Measurements from ENCODE around the gene YTHDF1. TPM values are rescaled to one million over a fixed set of nuclear protein-coding genes. Genes with fewer than 3 reads are reported as not detected.

Gene YTHDF1
- total and polyA plus RNA-seq, 11 donors: 14.7 to 38.2 (median 22.5) TPM

DNA sequence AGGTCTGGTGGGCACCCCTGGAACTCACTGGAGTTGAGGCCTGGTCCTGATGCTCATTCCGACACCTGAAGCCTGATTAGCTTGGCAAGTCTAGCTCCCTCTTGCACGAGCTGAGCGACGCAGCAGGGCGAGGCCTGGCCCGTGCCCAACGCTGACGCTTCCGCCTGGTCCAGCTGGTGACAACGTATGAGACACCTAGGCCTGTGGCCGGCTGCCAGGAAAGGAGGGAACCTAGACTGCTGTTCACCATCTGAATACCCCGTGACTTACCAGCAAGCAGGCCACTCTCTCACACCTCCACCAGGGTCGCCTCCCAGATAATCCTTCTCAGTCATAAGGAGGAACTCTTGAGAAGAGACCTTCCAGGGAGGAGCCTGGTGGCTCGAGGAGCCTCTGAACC lies 24.5 kb downstream of the YTHDF1 start:
- no peaks in the 10 kb centered on the region for H3K9me3 ChIP-seq
- H3K27me3 ChIP-seq: no peaks in the 10 kb centered on the region
- intact Hi-C loops (cut with DNase I): no loop called here
- peak in 3 of 4 donors; percentile 27 to 47 (median 35) for ATAC-seq
- H3K4me3 ChIP-seq: no peak overlapping the region
- H3K4me1 ChIP-seq: no peaks in the 10 kb centered on the region
- peaks cover 0 to 22% (median 18%) of the 10 kb centered on the region in 9 donors for H3K36me3 ChIP-seq
- WGBS, 4 donors: 46 to 72% (median 69%) methylated on average over 11 to 14 of the region's 14 CpGs
- no peak for DNase-seq
- TF ChIP-seq POLR2A (IDR thresholded peaks at IDR 0.05): no peak
- TF ChIP-seq, protein P1, sequence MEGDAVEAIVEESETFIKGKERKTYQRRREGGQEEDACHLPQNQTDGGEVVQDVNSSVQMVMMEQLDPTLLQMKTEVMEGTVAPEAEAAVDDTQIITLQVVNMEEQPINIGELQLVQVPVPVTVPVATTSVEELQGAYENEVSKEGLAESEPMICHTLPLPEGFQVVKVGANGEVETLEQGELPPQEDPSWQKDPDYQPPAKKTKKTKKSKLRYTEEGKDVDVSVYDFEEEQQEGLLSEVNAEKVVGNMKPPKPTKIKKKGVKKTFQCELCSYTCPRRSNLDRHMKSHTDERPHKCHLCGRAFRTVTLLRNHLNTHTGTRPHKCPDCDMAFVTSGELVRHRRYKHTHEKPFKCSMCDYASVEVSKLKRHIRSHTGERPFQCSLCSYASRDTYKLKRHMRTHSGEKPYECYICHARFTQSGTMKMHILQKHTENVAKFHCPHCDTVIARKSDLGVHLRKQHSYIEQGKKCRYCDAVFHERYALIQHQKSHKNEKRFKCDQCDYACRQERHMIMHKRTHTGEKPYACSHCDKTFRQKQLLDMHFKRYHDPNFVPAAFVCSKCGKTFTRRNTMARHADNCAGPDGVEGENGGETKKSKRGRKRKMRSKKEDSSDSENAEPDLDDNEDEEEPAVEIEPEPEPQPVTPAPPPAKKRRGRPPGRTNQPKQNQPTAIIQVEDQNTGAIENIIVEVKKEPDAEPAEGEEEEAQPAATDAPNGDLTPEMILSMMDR (IDR thresholded peaks at IDR 0.05): no peak
- H3K27ac ChIP-seq: no peak overlapping the region

DNA sequence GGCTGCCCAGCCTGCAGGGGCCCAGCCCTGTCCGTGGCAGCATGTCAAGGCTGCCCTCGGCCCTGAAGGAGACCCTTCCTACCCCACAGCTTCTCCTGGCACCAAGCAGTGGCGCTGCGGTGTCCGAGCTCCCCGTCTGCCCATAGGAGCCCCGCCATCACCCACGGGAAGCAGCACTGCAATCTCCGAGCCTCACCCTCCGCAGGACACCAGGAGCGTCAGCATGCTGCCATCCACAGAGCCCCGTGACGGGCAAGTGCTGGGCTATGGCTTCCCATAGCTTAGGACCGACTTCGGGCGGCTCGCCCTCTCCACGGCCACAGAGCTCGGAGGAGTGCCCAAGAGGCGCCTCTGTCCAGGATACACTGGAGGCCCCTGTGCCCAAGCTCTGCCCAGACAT lies 25.1 kb downstream of the YTHDF1 start:
- H3K4me3 ChIP-seq: no peak overlapping the region
- 89 to 92% (median 90%) methylated on average over 15 to 20 of the region's 20 CpGs for whole genome bisulfite sequencing, 4 donors
- H3K27ac ChIP-seq: no peak overlapping the region
- TF ChIP-seq, protein P1 (IDR thresholded peaks at IDR 0.05): no peak
- no peak for TF ChIP-seq POLR2A (IDR thresholded peaks at IDR 0.05)
- H3K27me3 ChIP-seq: no peaks in the 10 kb centered on the region
- intact Hi-C loops (cut with DNase I): no loop called here
- DNase-seq (no peak), ATAC-seq (peak in 1 of 4 donors; percentile 5)
- H3K9me3 ChIP-seq: no peaks in the 10 kb centered on the region
- H3K4me1 ChIP-seq: no peaks in the 10 kb centered on the region
- H3K36me3 ChIP-seq: peaks cover 0 to 16% (median 12%) of the 10 kb centered on the region in 9 donors

DNA sequence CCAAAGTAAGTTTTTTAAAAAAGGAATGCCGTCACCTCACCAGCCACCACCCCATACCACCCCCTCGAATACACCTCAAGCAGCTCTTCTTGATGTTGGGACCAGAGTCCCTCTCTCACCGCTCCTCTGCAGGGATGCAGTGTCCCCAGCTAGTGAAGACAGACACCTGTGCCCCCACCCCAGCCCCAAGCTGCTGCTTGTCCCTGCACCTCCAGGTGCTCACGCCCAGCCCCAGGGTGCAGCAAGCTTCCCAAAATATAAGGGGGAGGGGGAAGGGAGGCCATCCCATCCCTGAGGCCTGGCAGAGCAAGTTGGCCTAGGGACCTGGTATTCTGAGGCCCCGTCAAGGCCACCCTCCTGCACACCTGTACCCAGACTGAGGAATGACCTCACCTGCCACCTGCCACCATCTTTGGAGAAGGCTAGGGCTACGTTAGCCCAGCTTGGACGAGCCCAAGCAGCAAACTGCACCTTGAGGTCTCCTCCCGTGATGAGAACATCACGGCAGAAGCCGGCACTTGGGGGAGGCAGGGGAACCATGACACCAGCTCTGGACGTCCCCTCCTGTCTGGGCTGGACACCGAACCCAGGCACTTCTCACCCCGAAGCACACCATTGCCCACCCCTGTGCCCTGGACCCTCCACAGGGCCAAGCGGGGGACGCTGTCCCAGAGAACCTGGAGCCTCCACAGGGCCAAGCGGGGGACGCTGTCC lies 25.9 kb downstream of the YTHDF1 start:
- whole genome bisulfite sequencing, 4 donors: 71 to 91% (median 90%) methylated on average over 4 to 17 of the region's 17 CpGs
- TF ChIP-seq POLR2A (IDR thresholded peaks at IDR 0.05): no peak
- TF ChIP-seq, protein P1 (IDR thresholded peaks at IDR 0.05): no peak
- intact Hi-C loops (cut with DNase I): no loop called here
- peaks cover 0 to 8% (median 5%) of the 10 kb centered on the region in 9 donors for H3K36me3 ChIP-seq
- no peaks in the 10 kb centered on the region for H3K9me3 ChIP-seq
- DNase-seq (no peak), ATAC-seq (no peak)
- H3K27me3 ChIP-seq: no peaks in the 10 kb centered on the region
- H3K4me1 ChIP-seq: no peaks in the 10 kb centered on the region
- no peak overlapping the region for H3K27ac ChIP-seq
- no peak overlapping the region for H3K4me3 ChIP-seq

DNA sequence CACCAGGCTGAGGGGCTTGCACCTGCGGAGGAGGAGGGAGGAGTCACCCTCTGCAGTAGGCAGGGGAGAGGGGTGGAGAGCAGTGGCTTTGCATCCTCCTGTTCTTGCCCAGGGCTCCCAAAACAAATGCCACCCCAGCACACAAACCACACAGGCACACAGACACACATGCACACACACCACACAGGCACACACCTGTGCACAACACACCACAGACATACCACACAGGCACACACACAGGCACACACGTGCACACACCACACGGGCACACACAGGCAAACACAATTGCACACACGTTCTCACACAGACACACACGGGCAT lies 26.6 kb downstream of the YTHDF1 start:
- no peak for TF ChIP-seq POLR2A (IDR thresholded peaks at IDR 0.05)
- TF ChIP-seq, protein P1 (IDR thresholded peaks at IDR 0.05): no peak
- intact Hi-C loops (cut with DNase I): no loop called here
- Histone ChIP-seq H3K9me3 (no peaks in the 10 kb centered on the region), H3K36me3 (peaks cover 0 to 1% (median 0%) of the 10 kb centered on the region in 9 donors), H3K27ac (no peak overlapping the region), H3K4me3 (no peak overlapping the region), H3K4me1 (no peaks in the 10 kb centered on the region), H3K27me3 (peaks cover 0 to 3% (median 0%) of the 10 kb centered on the region in 9 donors)
- 80 to 89% (median 87%) methylated on average over 5 of the region's 5 CpGs for WGBS, 4 donors
- no peak for ATAC-seq
- no peak for DNase-seq
